ENCODE data around the gene CPNE7. TPM values are rescaled to one million over a fixed set of nuclear protein-coding genes. Genes with fewer than 3 reads are reported as not detected.

The CPNE7 gene
- total RNA-seq, 1 experiment from 2014 or later: 40.4 TPM

GRCh38 chr16:89636663-89637062 is 61.1 kb downstream of the CPNE7 start:
- peaks cover 3% of the 10 kb centered on the region for H3K27me3 Mint-ChIP-seq (ENCODE audit: insufficient read depth, unreplicated experiment)
- no peak overlapping the region for H3K27ac Mint-ChIP-seq (ENCODE audit: unreplicated experiment)
- Histone ChIP-seq H3K4me3 (ENCODE audit: low read depth, low read length) (no peak overlapping the region), H3K27me3 (replicated peaks; ENCODE audit: control insufficient read depth, insufficient read depth, low read length) (no peaks in the 10 kb centered on the region; the same call in 1 of the 2 replicates), H3K4me1 (no peaks in the 10 kb centered on the region), H3K9me3 (no peaks in the 10 kb centered on the region), H3K36me3 (ENCODE audit: control insufficient read depth, insufficient read depth, low read length) (no peaks in the 10 kb centered on the region)
- H3K4me3 Mint-ChIP-seq (ENCODE audit: unreplicated experiment): no peak overlapping the region
- CTCF ChIA-PET: no interaction called here
- no peak for DNase-seq
- POLR2A ChIA-PET: no interaction called here
- peaks cover 14% of the 10 kb centered on the region for H3K36me3 Mint-ChIP-seq (ENCODE audit: insufficient read depth, unreplicated experiment)
- peaks cover 8% of the 10 kb centered on the region for H3K4me1 Mint-ChIP-seq (ENCODE audit: low read depth, unreplicated experiment)
- TF ChIP-seq, protein P1, sequence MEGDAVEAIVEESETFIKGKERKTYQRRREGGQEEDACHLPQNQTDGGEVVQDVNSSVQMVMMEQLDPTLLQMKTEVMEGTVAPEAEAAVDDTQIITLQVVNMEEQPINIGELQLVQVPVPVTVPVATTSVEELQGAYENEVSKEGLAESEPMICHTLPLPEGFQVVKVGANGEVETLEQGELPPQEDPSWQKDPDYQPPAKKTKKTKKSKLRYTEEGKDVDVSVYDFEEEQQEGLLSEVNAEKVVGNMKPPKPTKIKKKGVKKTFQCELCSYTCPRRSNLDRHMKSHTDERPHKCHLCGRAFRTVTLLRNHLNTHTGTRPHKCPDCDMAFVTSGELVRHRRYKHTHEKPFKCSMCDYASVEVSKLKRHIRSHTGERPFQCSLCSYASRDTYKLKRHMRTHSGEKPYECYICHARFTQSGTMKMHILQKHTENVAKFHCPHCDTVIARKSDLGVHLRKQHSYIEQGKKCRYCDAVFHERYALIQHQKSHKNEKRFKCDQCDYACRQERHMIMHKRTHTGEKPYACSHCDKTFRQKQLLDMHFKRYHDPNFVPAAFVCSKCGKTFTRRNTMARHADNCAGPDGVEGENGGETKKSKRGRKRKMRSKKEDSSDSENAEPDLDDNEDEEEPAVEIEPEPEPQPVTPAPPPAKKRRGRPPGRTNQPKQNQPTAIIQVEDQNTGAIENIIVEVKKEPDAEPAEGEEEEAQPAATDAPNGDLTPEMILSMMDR (IDR thresholded peaks at IDR 0.05; ENCODE audit: insufficient read depth in 1 of 2, low read depth in 1 of 2, low read length in 1 of 2, severe bottlenecking in 1 of 2, unreplicated experiment in 1 of 2): no peak
- intact Hi-C loops (cut with micrococcal nuclease; ENCODE audit: unreplicated experiment): no loop called here
- no TSS peak for BruUV-seq (replicated peaks)
- H3K9me3 Mint-ChIP-seq (ENCODE audit: unreplicated experiment): no peaks in the 10 kb centered on the region

DNA sequence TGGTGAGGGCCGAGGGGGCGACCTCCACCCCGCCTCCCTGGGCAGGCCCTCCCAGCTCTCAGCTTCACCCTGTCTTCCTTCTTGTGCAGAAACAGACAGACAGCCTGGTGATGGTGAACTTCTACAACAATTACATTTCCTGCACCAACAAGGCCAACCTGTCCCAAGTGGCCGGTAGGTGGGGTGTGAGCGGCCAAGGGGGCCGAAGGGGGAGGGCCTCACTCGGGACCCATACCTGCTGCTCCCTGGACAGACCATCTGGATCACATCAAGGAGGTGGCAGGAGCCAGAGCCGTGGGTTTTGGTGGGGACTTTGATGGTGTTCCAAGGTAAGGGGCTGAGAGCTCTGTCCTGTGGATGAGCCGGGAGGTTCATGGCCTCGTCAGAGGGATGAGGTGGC is 61.8 kb downstream of the CPNE7 start:
- H3K36me3 Mint-ChIP-seq (ENCODE audit: insufficient read depth, unreplicated experiment): peaks cover 22% of the 10 kb centered on the region
- BruUV-seq (replicated peaks): no TSS peak
- H3K27me3 Mint-ChIP-seq (ENCODE audit: insufficient read depth, unreplicated experiment): peaks cover 3% of the 10 kb centered on the region

GRCh38 chr16:89638455-89638854 is 62.9 kb downstream of the CPNE7 start:
- ChIA-PET POLR2A (no interaction called here), CTCF (no interaction called here)
- Histone ChIP-seq H3K4me3 (ENCODE audit: low read depth, low read length) (no peak overlapping the region), H3K36me3 (ENCODE audit: control insufficient read depth, insufficient read depth, low read length) (no peaks in the 10 kb centered on the region; the same call in 1 of the 2 replicates), H3K27me3 (replicated peaks; ENCODE audit: control insufficient read depth, insufficient read depth, low read length) (no peaks in the 10 kb centered on the region; the same call in 1 of the 2 replicates), H3K9me3 (no peaks in the 10 kb centered on the region), H3K4me1 (no peaks in the 10 kb centered on the region)
- intact Hi-C loops (cut with micrococcal nuclease; ENCODE audit: unreplicated experiment): loop anchor here (2.0 kb wide), 1 partner anchor 20 kb away; no protein-coding TSS in a partner anchor
- BruUV-seq (replicated peaks): no TSS peak
- Mint-ChIP-seq H3K27ac (ENCODE audit: unreplicated experiment) (no peak overlapping the region), H3K36me3 (ENCODE audit: insufficient read depth, unreplicated experiment) (peaks cover 31% of the 10 kb centered on the region), H3K27me3 (ENCODE audit: insufficient read depth, unreplicated experiment) (peaks cover 3% of the 10 kb centered on the region), H3K4me3 (ENCODE audit: unreplicated experiment) (no peak overlapping the region), H3K9me3 (ENCODE audit: unreplicated experiment) (no peaks in the 10 kb centered on the region), H3K4me1 (ENCODE audit: low read depth, unreplicated experiment) (peaks cover 8% of the 10 kb centered on the region)
- no peak for DNase-seq
- TF ChIP-seq, protein P1 (IDR thresholded peaks at IDR 0.05; ENCODE audit: insufficient read depth in 1 of 2, low read depth in 1 of 2, low read length in 1 of 2, severe bottlenecking in 1 of 2, unreplicated experiment in 1 of 2): no peak

More for the DNA sequence above, 61.8 kb downstream of the CPNE7 start:
- intact Hi-C loops (cut with micrococcal nuclease; ENCODE audit: unreplicated experiment): no loop called here
- POLR2A ChIA-PET: no interaction called here
- CTCF ChIA-PET: no interaction called here
- H3K36me3 ChIP-seq (ENCODE audit: control insufficient read depth, insufficient read depth, low read length): no peaks in the 10 kb centered on the region
- Mint-ChIP-seq H3K4me3 (ENCODE audit: unreplicated experiment) (no peak overlapping the region), H3K9me3 (ENCODE audit: unreplicated experiment) (no peaks in the 10 kb centered on the region), H3K27ac (ENCODE audit: unreplicated experiment) (no peak overlapping the region), H3K4me1 (ENCODE audit: low read depth, unreplicated experiment) (peaks cover 8% of the 10 kb centered on the region)
- TF ChIP-seq, protein P1 (IDR thresholded peaks at IDR 0.05; ENCODE audit: insufficient read depth in 1 of 2, low read depth in 1 of 2, low read length in 1 of 2, severe bottlenecking in 1 of 2, unreplicated experiment in 1 of 2): no peak
- H3K4me3 ChIP-seq (ENCODE audit: low read depth, low read length): no peak overlapping the region
- H3K9me3 ChIP-seq: no peaks in the 10 kb centered on the region
- no peak for DNase-seq
- H3K4me1 ChIP-seq: no peaks in the 10 kb centered on the region
- no peaks in the 10 kb centered on the region; the same call in 1 of the 2 replicates for H3K27me3 ChIP-seq (replicated peaks; ENCODE audit: control insufficient read depth, insufficient read depth, low read length)

Data from Caco-2 (cell line).